K562 (cell line): Measurements from ENCODE around the gene ZDHHC8. TPM values are rescaled to one million over a fixed set of nuclear protein-coding genes. Genes with fewer than 3 reads are reported as not detected.
A peak's percentile ranks its signal among the peaks of the same experiment; 100 is the strongest.

Experiments used
- ATAC-seq: fragments of 200-7000 bp; cut with Tn5 transposase; 3 replicates; pipeline ENCODE4 v1.9.1; 2020; ENCODE audit warnings: moderate library complexity
- BruUV-seq: library from RNA; stranded (reverse); fragments of 400-500 nt; replicated peaks from 2 replicates; lab custom pipeline; 2021; lab: Mats Ljungman, UMichigan
- CTCF ChIA-PET: fragments of 300-600 bp; formaldehyde crosslinking; extraction: SDS; loops from one replicate; lab custom pipeline; 2021; ENCODE audit warnings: low intra/inter-chr PET ratio; lab: Yijun Ruan, JAX
- POLR2A ChIA-PET: fragments of 300-600, 350-650 bp; sonication (Branson Sonifier 250); formaldehyde crosslinking; extraction: SDS; loops from one replicate; lab custom pipeline; 2021; ENCODE audit warnings: antibody characterized with exemption, inconsistent platforms; lab: Yijun Ruan, JAX
- DNase-seq, 4 experiments: peaks; one replicate each; pipeline versions ENCODE4 v3.0.0 to v3.0.0-alpha.2; 2011 to 2018; ENCODE audit warnings: low spot score in 3 of 4, mixed read lengths in 3 of 4; ENCODE audit errors: extremely low read depth in 1 of 4
- FAIRE-seq: peaks from 2 replicates; lab custom pipeline; 2011; peaks lifted over from hg19 to GRCh38; lab: Jason Lieb, UNC
- H2AFZ ChIP-seq: 2 replicates; pipeline ENCODE4 v1.6.0; 2011; ENCODE audit warnings: low read depth, low read length, control low read depth, inconsistent platforms
- H3K27ac ChIP-seq: fragments of 200-600 bp; 3 replicates; pipeline ENCODE4 v1.8.0; 2011; ENCODE audit warnings: low read depth, mild to moderate bottlenecking, control low read depth, inconsistent platforms, low read length, moderate library complexity, mixed read lengths; ENCODE audit errors: extremely low read depth
- H3K27me3 ChIP-seq, 2 experiments: fragments of 300-600 bp in 1 of 2; 2 replicates in 1 of 2; 3 replicates in 1 of 2; pipeline versions ENCODE4 v1.6.0 to v1.8.0; 2011; ENCODE audit warnings: inconsistent platforms in 2 of 2, low read length in 2 of 2, mild to moderate bottlenecking in 1 of 2, mixed read lengths in 1 of 2, moderate library complexity in 1 of 2; ENCODE audit not compliant: control insufficient read depth in 2 of 2, insufficient read depth in 2 of 2
- H3K36me3 ChIP-seq: fragments of 300-600 bp; 3 replicates; pipeline ENCODE4 v1.8.0; 2011; ENCODE audit warnings: mild to moderate bottlenecking, low read length, inconsistent platforms; ENCODE audit not compliant: control insufficient read depth, insufficient read depth
- H3K4me1 ChIP-seq, 2 experiments: fragments of 200-600 bp in 1 of 2; replicated peaks in 1 of 2; 2 replicates in 1 of 2; 3 replicates in 1 of 2; pipeline versions ENCODE4 v1.5.1 to v1.8.0; 2011; ENCODE audit warnings: inconsistent platforms in 2 of 2, low read length in 2 of 2, mild to moderate bottlenecking in 1 of 2, mixed read lengths in 1 of 2, moderate library complexity in 1 of 2; ENCODE audit not compliant: control insufficient read depth in 2 of 2, insufficient read depth in 2 of 2
- H3K4me2 ChIP-seq: 2 replicates; pipeline ENCODE4 v1.6.1; 2011; ENCODE audit warnings: low read length, control low read depth, inconsistent platforms, mixed read lengths; ENCODE audit not compliant: insufficient read depth
- H3K4me3 ChIP-seq: fragments of 200-600 bp; sonication (generic), shearing (Covaris generic); 2 replicates; pipeline ENCODE4 v1.5.1; 2016; ENCODE audit warnings: control low read depth, inconsistent platforms
- H3K79me2 ChIP-seq: fragments of 200-600 bp; 3 replicates; pipeline ENCODE4 v1.8.0; 2011; ENCODE audit warnings: low read length, inconsistent platforms; ENCODE audit not compliant: control insufficient read depth, insufficient read depth
- H3K9ac ChIP-seq, 2 experiments: 2 replicates each; pipeline versions ENCODE4 v1.6.0 to v1.6.1; 2011; ENCODE audit warnings: low read depth in 2 of 2, low read length in 2 of 2, control low read depth in 1 of 2, inconsistent platforms in 1 of 2, mild to moderate bottlenecking in 1 of 2, mixed read lengths in 1 of 2; ENCODE audit not compliant: insufficient read depth in 1 of 2
- H3K9me1 ChIP-seq: one replicate; pipeline ENCODE4 v1.6.0; 2011; ENCODE audit warnings: inconsistent platforms, mild to moderate bottlenecking, low read length, moderate library complexity; ENCODE audit not compliant: control insufficient read depth, insufficient read depth
- H3K9me3 ChIP-seq: replicated peaks from 2 replicates; pipeline ENCODE4 v1.5.1; 2011; ENCODE audit warnings: low read depth, low read length, inconsistent platforms; ENCODE audit not compliant: control insufficient read depth, insufficient read depth
- H4K20me1 ChIP-seq: replicated peaks from 2 replicates; pipeline ENCODE4 v1.6.1; 2011; ENCODE audit warnings: low read length, inconsistent platforms, mixed read lengths; ENCODE audit not compliant: control insufficient read depth, insufficient read depth
- CBFB ChIP-seq: sonication (generic); formaldehyde crosslinking; IDR thresholded peaks from 2 replicates; pipeline ENCODE4 v1.4.0; 2020; ENCODE audit warnings: mild to moderate bottlenecking, missing genetic modification reagents
- CBX1 ChIP-seq: sonication (generic); IDR thresholded peaks from 2 replicates; pipeline ENCODE4 v1.6.1; 2016; ENCODE audit warnings: antibody characterized with exemption, low read depth, mild to moderate bottlenecking
- DEAF1 ChIP-seq: fragments of 450-650 bp; formaldehyde crosslinking; IDR thresholded peaks from 2 replicates; pipeline ENCODE4 v1.4.0; 2020; ENCODE audit warnings: mild to moderate bottlenecking, moderate library complexity
- FOXM1 ChIP-seq, 2 experiments: fragments of 450-650 bp in 1 of 2; sonication (generic) in 1 of 2; formaldehyde crosslinking in 1 of 2; IDR thresholded peaks; 2 replicates each; pipeline versions ENCODE4 v1.6.1 to v1.9.0; 2017 to 2022; ENCODE audit warnings: low read depth in 2 of 2, mild to moderate bottlenecking in 2 of 2, missing genetic modification reagents in 1 of 2, moderate library complexity in 1 of 2
- GABPB1 ChIP-seq: sonication (generic); formaldehyde crosslinking; IDR thresholded peaks from 2 replicates; pipeline ENCODE4 v1.8.0; 2022; ENCODE audit warnings: mild to moderate bottlenecking, missing genetic modification reagents
- MLX ChIP-seq, 2 experiments: fragments of 450-650 bp in 1 of 2; sonication (generic) in 1 of 2; formaldehyde crosslinking; conservative IDR thresholded peaks; 2 replicates each; pipeline versions ENCODE4 v1.4.0 to v1.8.1; 2020 to 2022; ENCODE audit warnings: mild to moderate bottlenecking in 1 of 2, missing genetic modification reagents in 1 of 2
- NR1H2 ChIP-seq: sonication (generic); formaldehyde crosslinking; IDR thresholded peaks from 2 replicates; pipeline ENCODE4 v1.4.0; 2020; ENCODE audit warnings: mild to moderate bottlenecking, missing genetic modification reagents
- STAT6 ChIP-seq: sonication (generic); formaldehyde crosslinking; IDR thresholded peaks from 2 replicates; pipeline ENCODE4 v1.8.1; 2023; ENCODE audit warnings: mild to moderate bottlenecking, missing genetic modification reagents
- ZFP36 ChIP-seq: fragments of 150-350 bp; IDR thresholded peaks from 2 replicates; pipeline ENCODE4 v1.6.1; 2018; ENCODE audit warnings: low read length, low read depth; ENCODE audit not compliant: partially characterized antibody
- ZNF12 ChIP-seq: sonication (generic); formaldehyde crosslinking; IDR thresholded peaks from 2 replicates; pipeline ENCODE4 v1.4.0; 2020; ENCODE audit warnings: mild to moderate bottlenecking, missing genetic modification reagents
- ZNF24 ChIP-seq: fragments of 450-650 bp; IDR thresholded peaks from 2 replicates; pipeline ENCODE4 v1.6.1; 2016
- ZNF436 ChIP-seq: fragments of 250-450, 450-650 bp; sonication (Bioruptor Pico); formaldehyde crosslinking; IDR thresholded peaks from 2 replicates; pipeline ENCODE4 v1.7.0; 2020; ENCODE audit warnings: mild to moderate bottlenecking
- WGBS: fragments of 100-300 bp; shearing (Covaris generic); methylation state at CpG from one replicate; pipeline ENCODE4 v1.1.6; 2016; ENCODE audit warnings: low coverage, mixed read lengths; ENCODE audit not compliant: insufficient coverage; ENCODE audit errors: missing lambda C conversion rate; 5-methylcytosine and 5-hydroxymethylcytosine counted together
- in situ Hi-C: fragments of 300-500 bp; cut with MboI; formaldehyde crosslinking; loops from 4 replicates; pipeline ENCODE4 v1.15.0; 2018; ENCODE audit warnings: inconsistent platforms, mixed read lengths
- intact Hi-C: fragments of 100-400 bp; cut with micrococcal nuclease; formaldehyde crosslinking; loops from 2 replicates; pipeline ENCODE4 v1.14.2; 2022
- polyA plus RNA-seq, 8 experiments: library from polyadenylated mRNA; depleted of rRNA in 4 of 8; stranded (reverse) in 5 of 8; unstranded in 3 of 8; fragments of >200 nt; fragmentation: Nextera tagmentation in 2 of 8; fragmentation: Illumina TruSeq in 1 of 8; extraction: Ambion mirVana in 2 of 8; extraction: Trizol in 1 of 8; gene quantifications; 2 replicates each; pipeline versions ENCODE4 v1.2.1 to v1.2.3, GENCODE V29; 2011 to 2014; ENCODE audit warnings: inconsistent platforms in 1 of 8, missing spikeins in 1 of 8
- total RNA-seq, 7 experiments: library from RNA; depleted of rRNA in 6 of 7; stranded (reverse); fragments of >200 nt in 6 of 7; fragmentation: Illumina TruSeq in 2 of 7; extraction: Trizol in 2 of 7; gene quantifications; 2 replicates each; pipeline versions ENCODE4 v1.2.1 to v1.2.3, GENCODE V29; 2011 to 2021; ENCODE audit warnings: low replicate concordance in 1 of 7

ZDHHC8 gene
- total and polyA plus RNA-seq, 9 of the 15 experiments (the other 6 are each of a cell fraction or from before 2014, with no cell fraction given) = 0.04 to 109 (median 16.4) TPM

GRCh38 chr22:20191803-20192202 lies 60.2 kb downstream of the ZDHHC8 start (continued):
- TF ChIP-seq DEAF1 (CRISPR knock-in tag) = no peak

- H3K9ac ChIP-seq = peak overlapping the region in 1 of 2 experiments; percentile 31; a peak in 2 of 4 replicates
- ATAC-seq (no peak), FAIRE-seq (no peak)
- TF ChIP-seq FOXM1 (IDR thresholded peaks at IDR 0.05; ENCODE audit: low read depth) = no peak
- TF ChIP-seq FOXM1 (CRISPR knock-in tag; IDR thresholded peaks at IDR 0.05; ENCODE audit: low read depth) = peak; percentile 94
- TF ChIP-seq GABPB1 (CRISPR knock-in tag) = peak; percentile 28; the same call in 1 of the 2 replicates
- peak; percentile 66; the same call in 1 of the 2 replicates for TF ChIP-seq STAT6 (CRISPR knock-in tag)
- peak; percentile 39; the same call in 1 of the 2 replicates for TF ChIP-seq NR1H2 (CRISPR knock-in tag)
- TF ChIP-seq CBFB (CRISPR knock-in tag) = peak; percentile 65; the same call in 1 of the 2 replicates
- TF ChIP-seq ZFP36 = peak; percentile 99
- TF ChIP-seq MLX (CRISPR knock-in tag; conservative IDR thresholded peaks at IDR 0.05) = 0 out of 4 replicates have a peak, but pooled peaks of 1 of the 2 experiments have one; percentile 78
- TF ChIP-seq ZNF436 (CRISPR knock-in tag) = peak; percentile 76; the same call in 1 of the 2 replicates
- TF ChIP-seq ZNF12 = peak; percentile 53; the same call in 1 of the 2 replicates
- TF ChIP-seq ZNF24 = no peak
- no peak for TF ChIP-seq CBX1
Observed at GRCh38 chr22:20192293-20192971, 60.8 kb downstream of the ZDHHC8 start.

More at GRCh38 chr22:20192293-20192971, 60.8 kb downstream of the ZDHHC8 start:
- Histone ChIP-seq H3K4me2 (no peak overlapping the region), H2AFZ (no peak overlapping the region), H3K9me3 (no peaks in the 10 kb centered on the region), H3K27ac (no peak overlapping the region), H3K27me3 (peaks cover 66 to 84% of the 10 kb centered on the region in 2 experiments), H3K4me1 (peaks cover 0 to 55% of the 10 kb centered on the region in 2 experiments; a peak in 2 of 5 replicates), H4K20me1 (peaks cover 29% of the 10 kb centered on the region), H3K4me3 (no peak overlapping the region), H3K36me3 (no peaks in the 10 kb centered on the region), H3K79me2 (no peaks in the 10 kb centered on the region), H3K9me1 (peaks cover 3% of the 10 kb centered on the region)
- in situ Hi-C loops = no loop called here
- ChIA-PET POLR2A (interaction anchor here (0.6 to 1.6 kb wide), 9 partner anchors 9 to 840 kb away, joined by 3 to 5 read pairs (median 4); no protein-coding TSS in a partner anchor), CTCF (interaction anchor here (0.6 kb wide), 1 partner anchor 454 kb away, joined by 5 read pairs; no protein-coding TSS in a partner anchor)
- DNase-seq = no peak
- intact Hi-C loops = loop anchor here (5.0 kb wide), 1 partner anchor 35 kb away; no protein-coding TSS in a partner anchor
- 7% methylated on average over 10 of the region's 10 CpGs for WGBS
- no TSS peak for BruUV-seq
